OCI-LY3 (cell line): ENCODE data around the gene RNF14.
"Not testable (repeated sequence)": the region's sequence is repeated elsewhere in the genome, so short reads cannot be mapped to it uniquely, and the experiment has no call there.

ENCODE experiments used
- H2AFZ ChIP-seq: fragments of 200-600, 300-600 bp; shearing (Covaris generic); 2 replicates; pipeline ENCODE4 v1.6.0; 2014; ENCODE audit warnings: antibody characterized with exemption, low read depth, low read length
- H3K27ac ChIP-seq: fragments of 200-600, 300-600 bp; sonication (generic); 2 replicates; pipeline ENCODE4 v1.5.1; 2014; ENCODE audit warnings: mild to moderate bottlenecking, low read length, moderate library complexity, mixed read lengths
- H3K27me3 ChIP-seq: fragments of 200-600, 300-600 bp; sonication (generic); 2 replicates; pipeline ENCODE4 v1.6.1; 2014; ENCODE audit warnings: low read depth, low read length, mixed read lengths
- H3K36me3 ChIP-seq: fragments of 200-600, 300-600 bp; sonication (generic); replicated peaks from 2 replicates; pipeline ENCODE3; 2014; ENCODE audit warnings: low read depth, low read length, mixed read lengths
- H3K4me1 ChIP-seq: fragments of 300-600, 200-600 bp; sonication (generic); 2 replicates; pipeline ENCODE4 v1.6.1; 2014; ENCODE audit warnings: low read length, mixed read lengths
- H3K4me2 ChIP-seq: fragments of 200-600, 300-600 bp; sonication (generic); 2 replicates; pipeline ENCODE4 v1.6.1; 2014; ENCODE audit warnings: low read length, mixed read lengths
- H3K4me3 ChIP-seq: fragments of 300-600, 200-600 bp; sonication (generic); 2 replicates; pipeline ENCODE4 v1.5.1; 2014; ENCODE audit warnings: antibody characterized with exemption, mild to moderate bottlenecking, low read length, moderate library complexity
- H3K79me2 ChIP-seq: fragments of 300-600, 200-600 bp; shearing (Covaris generic); 2 replicates; pipeline ENCODE4 v1.6.1; 2014; ENCODE audit warnings: mild to moderate bottlenecking, low read length, mixed read lengths
- H3K9ac ChIP-seq: fragments of 300-600, 200-600 bp; shearing (Covaris generic); 2 replicates; pipeline ENCODE4 v1.6.0; 2014; ENCODE audit warnings: mild to moderate bottlenecking, low read length, moderate library complexity
- H3K9me3 ChIP-seq: fragments of 200-600, 300-600 bp; shearing (Covaris generic); 2 replicates; pipeline ENCODE4 v1.6.1; 2014; ENCODE audit warnings: low read length, mixed read lengths; ENCODE audit not compliant: insufficient read depth
- H4K20me1 ChIP-seq: fragments of 200-600, 300-600 bp; sonication (generic); 2 replicates; pipeline ENCODE4 v1.6.1; 2016; ENCODE audit warnings: low read length, mixed read lengths; ENCODE audit not compliant: insufficient read depth
- CTCF ChIP-seq: fragments of 200-600, 300-600 bp; sonication (generic); IDR thresholded peaks from 2 replicates; pipeline ENCODE4 v1.5.1; 2014; ENCODE audit warnings: antibody characterized with exemption, low read length, low read depth
- EZH2phosphoT487 ChIP-seq: fragments of 200-600 bp; shearing (Covaris generic); IDR thresholded peaks from 2 replicates; pipeline ENCODE4 v1.6.1; 2018; ENCODE audit warnings: antibody characterized with exemption, mixed run types, low read depth

Gene RNF14

GRCh38 chr5:141968914-141969608 is at the start of gene RNF14:
Gene RNF14, plus strand, starts transcription at chr5:141969105. Its CDS starts 4,484 bp downstream, at chr5:141973589.
- H3K79me2 ChIP-seq: peaks cover 16% of the 10 kb centered on the region
- no peaks in the 10 kb centered on the region for H3K27me3 ChIP-seq
- H3K4me3 ChIP-seq: peak within 1 kb of the TSS; percentile 99
- H2AFZ ChIP-seq: peak within 1 kb of the TSS; percentile 94
- peak; percentile 62 for TF ChIP-seq CTCF
- no peak for TF ChIP-seq EZH2phosphoT487
- H4K20me1 ChIP-seq: no peaks in the 10 kb centered on the region
- H3K36me3 ChIP-seq: peaks cover 4% of the 10 kb centered on the region
- H3K9ac ChIP-seq: peak within 1 kb of the TSS; percentile 93
- peak within 1 kb of the TSS; percentile 86 for H3K4me2 ChIP-seq
- H3K27ac ChIP-seq: peak within 1 kb of the TSS; percentile 83
- peaks cover 28% of the 10 kb centered on the region for H3K4me1 ChIP-seq
- H3K9me3 ChIP-seq: no peaks in the 10 kb centered on the region

GRCh38 chr5:141919218-141920119 is 49.4 kb upstream of the RNF14 start:
- Histone ChIP-seq H3K27ac (no peak overlapping the region), H4K20me1 (peaks cover 4% of the 10 kb centered on the region; the same call in 1 of the 2 replicates), H3K79me2 (peaks cover 12% of the 10 kb centered on the region), H3K4me1 (peaks cover 34% of the 10 kb centered on the region), H2AFZ (no peak overlapping the region), H3K9me3 (no peaks in the 10 kb centered on the region), H3K9ac (no peak overlapping the region), H3K36me3 (no peaks in the 10 kb centered on the region), H3K4me3 (no peak overlapping the region), H3K4me2 (no peak overlapping the region), H3K27me3 (no peaks in the 10 kb centered on the region)
- TF ChIP-seq EZH2phosphoT487 (no peak), CTCF (no peak)

- Histone ChIP-seq H3K9ac (no peak overlapping the region), H2AFZ (no peak overlapping the region), H3K27ac (no peak overlapping the region), H3K4me1 (peaks cover 21% of the 10 kb centered on the region), H4K20me1 (peaks cover 4% of the 10 kb centered on the region; the same call in 1 of the 2 replicates), H3K4me3 (no peak overlapping the region), H3K27me3 (no peaks in the 10 kb centered on the region), H3K79me2 (peaks cover 13% of the 10 kb centered on the region), H3K36me3 (peaks cover 3% of the 10 kb centered on the region), H3K9me3 (no peaks in the 10 kb centered on the region), H3K4me2 (no peak overlapping the region)
- TF ChIP-seq CTCF: no peak
- TF ChIP-seq EZH2phosphoT487: no peak
Measured at GRCh38 chr5:141920771-141921170, 48.1 kb upstream of the RNF14 start.

GRCh38 chr5:141922827-141923447 is 46.0 kb upstream of the RNF14 start:
- not testable (repeated sequence) for H3K9me3 ChIP-seq, H3K36me3 ChIP-seq, H3K4me1 ChIP-seq, H3K27me3 ChIP-seq, H4K20me1 ChIP-seq
- Histone ChIP-seq H3K4me3 (peak overlapping the region; percentile 97), H3K79me2 (peaks cover 13% of the 10 kb centered on the region), H3K4me2 (peak overlapping the region; percentile 76), H3K9ac (peak overlapping the region; percentile 97), H2AFZ (peak overlapping the region; percentile 39; the same call in 1 of the 2 replicates), H3K27ac (peak overlapping the region; percentile 87)
